Measurements from ENCODE around the gene BAD.

BAD gene

GRCh38 chr11:64275031-64275800 is 9.2 kb downstream of the BAD start:
- no peak for DNase-seq

- DNase-seq: peak; percentile 100
Observed at GRCh38 chr11:64269540-64270220, 14.8 kb downstream of the BAD start.

DNA sequence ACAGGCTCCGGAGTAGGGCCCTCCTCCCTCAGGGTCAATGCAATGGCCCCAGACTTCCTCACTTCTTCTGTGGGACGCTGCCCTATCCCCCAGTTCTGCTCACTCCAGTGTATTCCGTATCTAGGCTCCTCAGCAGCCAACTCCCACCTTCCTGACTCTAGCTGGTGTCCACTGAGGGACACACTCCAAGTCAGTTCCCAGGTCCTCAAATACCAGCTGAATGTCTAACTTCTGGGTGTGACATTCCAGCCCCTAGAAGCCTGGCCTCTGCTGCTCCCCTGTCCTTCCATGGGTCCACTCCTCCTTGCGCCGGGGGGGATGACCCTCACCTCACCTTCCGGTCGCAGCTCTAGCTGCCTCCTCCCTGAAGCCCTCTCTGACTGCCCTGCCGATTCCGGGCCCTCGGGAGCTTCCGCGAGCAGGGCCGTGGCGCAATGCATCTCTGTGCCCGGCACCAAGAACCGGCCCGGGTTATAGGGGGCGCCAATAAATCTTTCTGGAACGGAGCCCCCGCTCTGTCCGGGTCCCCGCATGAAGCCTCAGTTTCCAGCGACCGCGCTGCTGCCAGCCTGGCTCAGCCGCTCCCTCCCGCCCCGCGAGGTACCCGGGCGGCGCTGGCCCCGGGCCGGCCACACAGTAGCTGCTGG is 15.4 kb downstream of the BAD start:
- DNase-seq: peak; percentile 69

DNA sequence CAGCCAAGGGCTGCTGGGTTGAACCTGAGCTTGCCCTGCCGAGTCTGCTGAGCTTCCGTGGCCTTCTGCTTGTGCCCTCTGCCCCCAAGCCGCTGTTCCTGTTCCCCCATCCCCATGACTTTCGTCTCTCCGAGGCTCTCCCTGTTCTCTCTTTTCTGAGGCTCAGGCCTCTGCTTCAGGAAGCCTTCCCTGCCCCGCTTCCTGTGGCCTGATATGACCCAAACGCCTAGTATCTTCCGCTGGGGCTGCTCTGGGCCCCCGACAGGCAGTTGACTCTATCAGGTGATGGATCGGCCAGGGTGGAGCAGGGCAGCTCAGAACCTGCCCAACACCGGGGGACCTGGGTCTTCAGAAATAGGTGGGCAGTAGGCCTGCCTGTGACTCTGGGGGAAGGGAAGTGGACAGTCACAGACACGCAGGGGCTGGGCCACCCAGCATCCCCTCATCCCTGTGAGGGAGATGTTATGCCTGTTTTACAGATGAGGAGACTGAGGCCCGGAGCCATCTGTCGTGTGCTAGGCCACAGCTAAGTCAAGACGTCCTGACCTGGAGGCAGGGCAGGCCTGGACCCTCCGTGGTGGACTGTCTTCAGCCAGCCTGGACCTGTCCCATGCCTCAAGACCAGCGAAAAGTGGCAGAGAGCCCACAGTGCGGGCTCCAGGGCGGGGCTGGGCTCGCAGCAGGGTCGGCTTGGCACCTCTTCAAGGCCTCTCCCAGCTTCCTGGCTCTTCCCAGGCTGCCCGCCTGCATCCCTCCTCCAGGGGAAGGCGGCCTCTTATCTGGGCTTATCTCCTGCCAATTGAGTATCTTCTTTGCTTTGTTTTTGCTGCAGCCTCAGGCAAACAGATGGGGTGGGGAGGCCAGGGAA is 16.2 kb downstream of the BAD start:
- no peak for DNase-seq

GRCh38 chr11:64267207-64267945 is 17.1 kb downstream of the BAD start:
- no peak for DNase-seq

DNA sequence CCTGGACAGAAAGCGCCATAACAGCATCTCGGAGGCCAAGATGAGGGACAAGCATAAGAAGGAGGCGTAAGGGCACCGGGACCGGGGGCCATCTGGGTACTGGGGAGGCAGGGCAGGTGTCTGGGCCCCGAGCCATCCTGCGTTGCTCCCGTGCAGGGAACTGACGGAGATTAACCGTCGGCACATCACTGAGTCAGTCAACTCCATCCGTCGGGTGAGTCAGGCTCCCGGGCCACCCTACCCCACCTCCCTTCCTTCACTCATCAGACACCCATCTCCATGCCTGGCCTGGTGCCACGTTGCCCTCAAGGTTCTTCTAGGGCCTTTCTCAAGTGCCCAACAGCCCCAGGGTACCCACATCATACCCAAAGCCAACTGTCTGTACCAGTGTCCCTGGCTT is 18.1 kb downstream of the BAD start:
- no peak for DNase-seq

DNA sequence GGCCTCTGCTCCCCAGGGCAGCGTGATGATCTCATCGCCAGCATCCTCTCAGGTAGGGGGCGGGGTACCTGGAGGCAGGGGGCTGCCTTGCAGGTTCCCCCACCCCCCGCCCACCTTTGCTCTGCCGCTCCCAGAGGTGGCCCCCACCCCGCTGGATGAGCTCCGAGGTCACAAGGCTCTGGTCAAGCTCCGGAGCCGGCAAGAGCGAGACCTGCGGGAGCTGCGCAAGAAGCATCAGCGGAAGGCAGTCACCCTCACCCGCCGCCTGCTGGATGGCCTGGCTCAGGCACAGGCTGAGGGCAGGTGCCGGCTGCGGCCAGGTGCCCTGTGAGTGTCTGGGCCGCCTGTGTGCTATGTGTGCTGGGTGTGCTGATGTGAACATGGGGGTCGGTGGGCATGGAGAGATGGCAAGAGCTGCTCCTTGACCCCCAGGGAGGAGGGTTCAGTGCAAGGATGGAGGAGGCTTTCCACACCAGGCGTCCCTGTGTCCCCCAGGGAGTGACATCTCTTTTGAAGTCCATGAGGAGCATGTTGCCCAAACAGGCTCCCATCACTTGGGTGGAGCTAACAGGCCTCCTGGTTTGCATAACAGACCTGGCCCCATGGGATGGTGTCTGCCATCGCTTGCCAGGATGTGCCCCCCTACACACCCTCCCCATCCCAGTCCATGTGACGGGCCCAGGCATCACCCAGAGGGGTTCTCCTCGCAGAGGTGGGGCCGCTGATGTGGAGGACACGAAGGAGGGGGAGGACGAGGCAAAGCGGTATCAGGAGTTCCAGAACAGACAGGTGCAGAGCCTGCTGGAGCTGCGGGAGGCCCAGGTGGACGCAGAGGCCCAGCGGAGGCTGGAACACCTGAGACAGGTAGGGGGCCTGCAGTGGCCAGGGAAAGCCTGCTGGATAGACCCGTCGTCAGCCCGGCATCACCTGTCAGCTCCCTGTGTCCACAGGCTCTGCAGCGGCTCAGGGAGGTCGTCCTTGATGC is 19.0 kb downstream of the BAD start:
- no peak for DNase-seq

GRCh38 chr11:64264371-64264852 is 20.1 kb downstream of the BAD start:
- DNase-seq: no peak

DNA sequence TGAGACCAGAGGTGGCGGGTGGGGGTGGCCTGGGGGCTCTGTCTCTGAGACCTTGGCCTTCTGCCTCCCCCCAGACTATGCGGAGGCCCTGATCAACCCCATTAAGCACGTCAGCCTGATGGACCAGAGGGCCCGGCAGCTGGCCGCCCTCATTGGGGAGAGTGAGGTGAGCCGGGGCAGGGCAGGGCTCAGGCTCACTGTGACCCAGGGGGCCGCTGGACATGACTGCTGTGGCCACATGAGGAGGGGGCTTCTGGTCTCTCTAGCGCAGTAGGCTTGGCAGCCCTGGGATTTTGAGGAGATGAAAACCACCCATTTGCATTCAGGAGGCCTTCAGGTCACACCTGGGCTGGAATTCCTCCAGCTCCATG is 20.5 kb downstream of the BAD start:
- no peak for DNase-seq

DNA sequence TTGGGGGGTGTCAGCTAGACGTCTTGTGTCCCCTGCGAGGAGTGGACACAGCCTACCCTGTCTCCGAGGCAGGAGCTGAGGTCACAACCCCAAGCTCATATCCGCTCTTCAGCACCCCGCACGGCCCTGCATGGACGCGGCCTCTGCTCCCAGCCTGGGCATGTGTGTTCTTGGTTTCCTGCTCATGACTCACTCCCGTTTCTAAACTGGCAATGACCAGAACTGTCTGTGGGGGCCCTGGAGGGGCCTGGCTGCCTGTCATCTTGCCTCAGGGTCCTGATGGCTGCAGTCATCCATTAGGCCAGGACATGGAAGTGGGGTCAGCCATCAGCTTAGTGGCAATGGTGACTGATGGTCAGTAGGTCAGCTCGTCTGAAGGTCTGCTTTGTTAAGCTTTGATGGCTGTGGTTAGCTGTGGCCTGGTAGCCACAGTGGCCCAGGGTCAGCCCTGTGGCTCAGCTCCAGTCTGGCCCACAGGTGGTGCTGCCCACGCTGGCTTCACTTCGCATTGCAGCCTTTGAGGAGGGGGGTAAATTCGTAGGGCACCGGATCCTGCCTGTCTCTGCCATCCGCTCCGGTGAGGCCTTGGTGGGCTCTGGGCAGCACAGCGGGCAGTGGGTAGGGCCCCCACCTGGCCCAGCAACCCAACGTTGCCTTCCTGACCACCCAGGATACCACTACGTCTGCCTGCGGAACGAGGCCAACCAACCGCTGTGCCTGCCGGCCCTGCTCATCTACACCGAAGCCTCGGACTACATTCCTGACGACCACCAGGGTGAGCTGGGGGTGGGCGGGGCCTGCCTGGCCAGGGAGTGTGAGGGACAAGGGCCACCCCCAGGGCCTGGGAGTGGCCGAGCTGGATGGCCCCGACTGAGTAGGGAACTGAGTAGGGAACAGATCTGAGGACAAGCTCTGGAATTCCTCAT is 21.2 kb downstream of the BAD start:
- DNase-seq: no peak

DNA sequence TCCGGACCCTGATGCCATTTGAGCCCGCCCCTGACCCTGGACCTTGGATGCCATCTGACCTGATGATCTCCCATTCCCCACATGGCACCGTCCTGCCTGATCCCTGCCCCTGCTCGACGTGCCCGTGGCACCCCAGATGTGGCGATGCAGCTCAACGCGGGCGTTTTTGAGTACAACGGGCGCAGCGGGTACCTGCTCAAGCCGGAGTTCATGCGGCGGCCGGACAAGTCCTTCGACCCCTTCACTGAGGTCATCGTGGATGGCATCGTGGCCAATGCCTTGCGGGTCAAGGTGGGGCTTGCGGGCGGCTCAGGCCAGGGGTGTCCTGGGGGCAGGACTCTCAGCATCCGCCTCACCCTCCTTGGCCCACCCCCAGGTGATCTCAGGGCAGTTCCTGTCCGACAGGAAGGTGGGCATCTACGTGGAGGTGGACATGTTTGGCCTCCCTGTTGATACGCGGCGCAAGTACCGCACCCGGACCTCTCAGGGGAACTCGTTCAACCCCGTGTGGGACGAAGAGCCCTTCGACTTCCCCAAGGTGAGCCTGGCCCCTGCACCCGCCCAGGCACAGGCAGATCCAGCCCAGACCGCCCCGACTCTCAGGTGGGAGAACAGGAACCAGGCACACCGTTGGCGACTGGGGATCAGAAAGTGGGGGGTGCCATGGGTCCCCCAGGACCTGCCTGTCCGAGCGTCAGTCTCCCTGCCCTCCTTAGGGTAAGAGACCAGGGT is 22.0 kb downstream of the BAD start:
- DNase-seq: no peak

DNA sequence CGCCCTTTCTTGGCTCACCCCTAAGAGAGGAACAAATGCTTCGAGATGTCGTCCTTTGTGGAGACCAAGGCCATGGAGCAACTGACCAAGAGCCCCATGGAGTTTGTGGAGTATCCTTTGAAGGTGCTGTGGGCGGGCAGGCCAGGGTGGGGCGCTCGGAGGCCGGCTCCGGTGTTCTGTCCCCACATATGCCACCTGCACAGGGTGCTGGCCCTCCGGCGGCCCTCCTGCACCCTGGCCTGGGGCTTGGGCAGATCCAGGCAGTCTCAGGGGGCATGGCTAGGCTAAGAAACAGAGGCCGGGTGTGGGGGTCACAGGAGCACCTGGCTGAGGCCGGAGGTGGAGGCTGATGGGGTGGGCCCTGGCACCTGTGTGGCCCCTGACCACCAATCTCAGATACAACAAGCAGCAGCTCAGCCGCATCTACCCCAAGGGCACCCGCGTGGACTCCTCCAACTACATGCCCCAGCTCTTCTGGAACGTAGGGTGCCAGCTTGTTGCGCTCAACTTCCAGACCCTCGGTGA is 22.8 kb downstream of the BAD start:
- no peak for DNase-seq

- DNase-seq: no peak
Observed at GRCh38 chr11:64260147-64260708, 24.2 kb downstream of the BAD start.

DNA sequence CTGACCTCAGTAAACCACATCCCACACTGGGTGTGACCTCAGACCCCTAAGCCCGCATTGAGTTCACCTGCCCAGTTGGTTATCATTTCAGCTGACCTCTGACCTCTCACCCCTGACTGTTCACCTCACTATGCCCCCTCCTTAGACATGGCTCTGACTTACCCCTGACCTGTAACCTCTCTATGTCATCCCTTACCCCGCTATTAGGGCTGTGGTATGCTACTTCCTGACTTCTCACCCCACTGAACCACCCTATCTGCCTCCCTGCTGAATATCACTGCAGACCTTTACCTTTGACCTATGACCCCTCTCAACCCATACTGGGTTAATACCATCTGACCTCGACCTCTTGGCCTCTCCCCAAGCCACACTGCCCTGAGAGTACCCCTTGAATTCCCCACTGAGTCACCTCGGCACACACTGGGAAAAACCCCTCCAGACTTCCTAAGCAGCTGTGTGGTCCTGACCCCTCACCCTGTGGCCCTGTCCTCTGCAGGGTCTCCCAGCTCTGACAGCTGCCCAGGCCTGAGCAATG is 24.9 kb downstream of the BAD start:
- no peak for DNase-seq

- DNase-seq: no peak
Observed at GRCh38 chr11:64258946-64259532, 25.4 kb downstream of the BAD start.

DNA sequence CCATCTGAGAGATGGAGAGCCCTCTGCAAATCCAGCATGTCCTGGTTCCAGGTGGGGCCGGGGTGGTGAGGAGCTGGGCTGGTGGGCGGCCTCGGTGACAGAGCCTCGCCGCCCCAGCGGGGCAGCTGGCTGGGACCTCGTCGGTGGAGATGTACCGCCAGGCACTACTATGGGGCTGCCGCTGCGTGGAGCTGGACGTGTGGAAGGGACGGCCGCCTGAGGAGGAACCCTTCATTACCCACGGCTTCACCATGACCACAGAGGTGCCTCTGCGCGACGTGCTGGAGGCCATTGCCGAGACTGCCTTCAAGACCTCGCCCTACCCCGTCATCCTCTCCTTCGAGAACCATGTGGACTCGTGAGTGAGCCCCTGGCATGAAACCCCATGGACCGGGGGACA is 26.1 kb downstream of the BAD start:
- DNase-seq: no peak

DNA sequence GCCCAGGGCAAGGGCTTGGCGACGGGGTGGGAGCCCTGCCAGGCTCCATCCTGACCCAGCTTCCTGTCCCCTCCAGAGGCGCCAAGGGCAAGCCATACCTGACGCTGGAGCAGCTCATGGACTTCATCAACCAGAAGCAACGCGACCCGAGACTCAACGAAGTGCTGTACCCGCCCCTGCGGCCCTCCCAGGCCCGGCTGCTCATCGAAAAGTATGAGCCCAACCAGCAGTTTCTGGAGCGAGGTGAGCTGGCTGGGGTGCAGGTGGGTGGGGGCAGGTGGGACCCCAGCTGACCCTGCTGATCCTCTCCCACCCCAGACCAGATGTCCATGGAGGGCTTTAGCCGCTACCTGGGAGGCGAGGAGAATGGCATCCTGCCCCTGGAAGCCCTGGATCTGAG is 28.2 kb downstream of the BAD start:
- no peak for DNase-seq
